NCI-H2107 (cell line): Measurements from ENCODE around the gene SEZ6L.

Source experiments
- DNase-seq: peaks from one replicate; lab custom pipeline; 2025; lab: John Stamatoyannopoulos, UW

The SEZ6L gene

DNA sequence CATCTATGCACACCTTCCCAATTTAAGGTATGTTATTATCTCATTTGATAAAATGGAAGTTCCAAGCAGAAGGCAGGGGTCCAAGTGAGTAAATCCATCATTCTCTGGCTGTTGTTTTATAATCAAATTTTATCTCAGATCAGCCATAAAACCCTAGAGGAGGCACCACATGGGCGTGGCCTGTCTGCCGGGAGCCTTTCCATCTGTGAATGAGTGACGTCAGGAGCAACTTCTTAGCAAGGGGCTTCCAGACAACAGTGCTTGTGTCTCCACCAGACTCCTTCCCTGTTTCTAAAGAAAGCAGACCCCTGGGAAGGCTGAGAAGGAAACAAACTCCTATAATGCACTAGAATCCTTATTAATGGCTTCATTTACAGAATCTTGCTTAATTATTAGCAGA lies 13.5 kb downstream of the SEZ6L start:
- no peak for DNase-seq

GRCh38 chr22:26185190-26185589 lies 15.9 kb downstream of the SEZ6L start:
- no peak for DNase-seq

DNA sequence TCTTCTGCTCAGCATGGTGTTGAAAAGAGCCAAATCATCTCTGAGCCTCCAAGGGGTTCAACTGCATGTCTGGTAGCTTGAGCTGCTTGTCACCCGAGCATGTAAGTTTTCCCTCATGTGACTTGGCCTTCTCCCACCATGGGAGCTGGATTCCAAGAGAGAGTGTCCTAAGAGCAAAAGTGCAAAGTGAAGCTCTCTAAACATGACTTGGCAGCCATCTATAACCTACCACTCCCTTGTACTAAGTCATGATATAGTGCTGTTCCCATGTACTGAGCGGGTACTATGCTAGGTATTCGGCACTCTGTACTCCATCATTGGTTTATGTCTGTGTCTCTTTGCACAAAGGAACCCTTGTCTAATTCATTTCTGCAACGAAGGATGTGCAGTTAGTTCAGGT lies 19.1 kb downstream of the SEZ6L start:
- DNase-seq: no peak

- DNase-seq: no peak
Measured at GRCh38 chr22:26194313-26194712, 25.1 kb downstream of the SEZ6L start.

DNA sequence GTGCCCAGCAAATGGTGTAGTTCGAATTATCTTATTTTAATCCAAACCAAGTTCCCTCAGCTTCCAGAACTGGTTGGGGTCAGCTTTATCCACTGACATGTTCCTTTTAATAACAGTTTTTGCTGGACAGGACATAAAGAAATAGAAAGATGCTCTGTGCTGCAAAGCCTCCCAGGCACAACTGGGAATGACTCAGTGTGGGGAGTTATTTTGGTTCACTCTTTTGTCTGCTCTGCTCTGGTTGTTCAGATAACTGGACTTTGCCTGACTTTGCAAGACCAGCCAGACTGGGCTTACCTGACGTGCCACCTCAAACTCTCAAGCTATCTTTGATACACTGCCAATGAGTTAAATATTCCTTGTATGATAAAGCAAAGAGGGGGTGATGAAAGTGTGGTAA lies 25.6 kb downstream of the SEZ6L start:
- DNase-seq: no peak

- no peak for DNase-seq
Measured at GRCh38 chr22:26196657-26197056, 27.4 kb downstream of the SEZ6L start.

- no peak for DNase-seq
Measured at GRCh38 chr22:26197425-26197824, 28.2 kb downstream of the SEZ6L start.

GRCh38 chr22:26199665-26200064 lies 30.4 kb downstream of the SEZ6L start:
- no peak for DNase-seq

- DNase-seq: no peak
Measured at GRCh38 chr22:26202280-26202924, 33.1 kb downstream of the SEZ6L start.

- no peak for DNase-seq
Measured at GRCh38 chr22:26205494-26205893, 36.2 kb downstream of the SEZ6L start.

DNA sequence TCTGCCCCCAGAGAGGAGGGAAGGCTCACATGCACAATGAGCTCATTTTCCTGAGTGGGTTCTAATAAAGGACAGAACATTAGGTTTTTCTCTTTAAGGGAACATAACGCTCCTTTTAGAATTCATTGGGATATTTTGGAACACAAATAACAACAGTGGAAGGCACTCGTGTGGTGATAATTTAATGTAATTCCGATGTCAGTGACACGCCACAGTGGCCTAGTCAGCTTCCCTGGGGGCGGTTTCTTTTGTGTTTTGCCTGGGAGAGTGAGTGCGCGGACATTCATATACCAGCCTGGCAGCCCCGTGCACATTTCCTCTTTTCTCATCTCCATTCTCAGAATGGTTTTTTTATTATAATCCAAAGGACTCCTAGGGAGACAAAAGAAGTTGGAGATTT lies 41.1 kb downstream of the SEZ6L start:
- no peak for DNase-seq

DNA sequence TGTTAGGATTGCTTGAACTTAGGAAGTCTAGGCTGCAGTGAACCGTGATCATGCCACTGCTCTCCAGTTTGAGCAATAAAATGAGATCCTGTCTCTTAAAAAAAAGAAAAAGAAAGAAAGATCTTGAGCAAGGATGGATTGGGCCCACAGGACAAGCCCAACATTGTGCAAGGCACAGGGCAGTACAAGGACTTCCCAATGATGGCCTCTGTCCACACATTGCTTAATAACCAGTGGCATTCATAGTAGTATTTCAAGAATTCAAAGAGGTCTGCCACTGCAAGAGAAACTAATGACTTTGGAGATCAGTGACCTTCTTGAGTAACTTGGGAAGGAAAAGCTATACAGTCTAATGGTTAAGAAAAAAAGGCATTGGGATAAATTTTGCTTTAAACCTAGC lies 44.6 kb downstream of the SEZ6L start:
- no peak for DNase-seq

DNA sequence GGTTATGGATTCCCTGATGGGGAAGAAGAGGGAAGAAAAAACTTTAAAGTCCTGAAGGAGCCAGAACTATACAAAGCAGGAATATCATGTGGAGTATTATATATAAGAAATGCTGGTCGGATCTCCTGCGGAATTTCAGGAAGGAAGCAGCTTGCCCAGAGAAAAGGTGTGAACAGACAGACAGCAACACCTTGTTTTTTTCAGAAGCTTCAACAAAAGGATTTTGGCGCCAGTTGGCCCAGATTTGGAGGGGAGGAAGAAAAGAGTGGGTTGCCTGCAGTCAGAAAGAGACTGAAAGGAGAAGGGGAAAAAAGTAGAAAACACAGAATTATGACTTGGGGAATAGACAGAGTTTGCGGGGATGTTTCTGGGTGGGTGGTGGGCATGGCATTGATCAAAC lies 45.2 kb downstream of the SEZ6L start:
- no peak for DNase-seq

GRCh38 chr22:26215736-26216135 lies 46.5 kb downstream of the SEZ6L start:
- no peak for DNase-seq

GRCh38 chr22:26225207-26225606 lies 55.9 kb downstream of the SEZ6L start:
- DNase-seq: no peak

DNA sequence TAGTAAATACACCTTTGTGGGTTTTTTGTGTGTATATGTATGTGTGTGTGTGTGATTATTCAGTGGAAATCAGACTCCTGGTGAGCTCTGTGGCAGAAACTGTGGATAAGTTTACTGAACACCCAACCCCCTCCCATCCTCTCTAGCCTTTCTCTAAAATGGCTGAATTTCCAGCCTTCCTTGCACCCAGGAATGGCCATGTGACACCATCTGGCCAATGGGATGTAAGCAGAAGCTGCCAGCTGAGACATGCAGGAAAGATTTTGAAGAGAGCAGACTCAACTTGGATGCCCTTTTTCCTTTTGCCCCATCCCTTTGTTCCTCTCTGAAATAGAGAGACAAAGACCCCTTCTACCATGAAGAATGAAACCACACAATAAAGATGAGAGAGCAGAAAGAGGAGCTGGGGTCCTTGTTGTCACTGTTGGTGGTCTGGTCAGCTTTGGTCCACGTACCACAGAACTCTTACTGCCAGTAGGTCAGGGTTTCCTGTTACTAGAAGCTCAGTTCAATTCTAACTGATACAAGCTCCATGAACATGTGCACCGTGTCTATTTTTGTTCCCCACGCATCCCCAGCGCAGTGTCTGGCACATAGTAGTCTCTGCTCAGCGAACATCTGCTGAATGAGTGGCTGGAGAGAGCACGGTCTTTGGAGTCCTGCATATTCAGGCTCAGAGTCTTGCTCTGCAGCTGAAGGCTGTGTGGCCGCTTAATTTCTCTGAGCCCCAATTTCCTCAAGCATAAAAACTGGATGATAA lies 57.5 kb downstream of the SEZ6L start:
- no peak for DNase-seq

DNA sequence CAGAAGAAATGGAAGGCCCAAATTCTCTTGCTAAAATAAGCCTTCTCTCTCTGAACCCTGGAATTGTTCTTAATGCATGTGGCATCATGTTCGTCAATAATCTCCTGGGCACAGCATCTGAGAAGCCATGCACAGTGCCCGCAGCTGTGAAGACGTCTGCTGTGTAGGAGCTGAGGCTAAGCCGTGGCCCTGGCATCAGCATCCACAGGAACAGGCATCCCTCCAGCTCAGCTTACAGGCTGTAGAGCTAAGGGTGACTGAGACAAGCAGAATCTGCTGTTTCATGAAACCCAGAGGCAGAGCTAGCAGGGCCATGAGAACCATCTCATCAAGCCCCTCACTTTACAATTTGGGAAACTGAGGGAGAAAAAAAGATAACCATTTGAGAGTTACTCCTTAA lies 60.6 kb downstream of the SEZ6L start:
- no peak for DNase-seq

DNA sequence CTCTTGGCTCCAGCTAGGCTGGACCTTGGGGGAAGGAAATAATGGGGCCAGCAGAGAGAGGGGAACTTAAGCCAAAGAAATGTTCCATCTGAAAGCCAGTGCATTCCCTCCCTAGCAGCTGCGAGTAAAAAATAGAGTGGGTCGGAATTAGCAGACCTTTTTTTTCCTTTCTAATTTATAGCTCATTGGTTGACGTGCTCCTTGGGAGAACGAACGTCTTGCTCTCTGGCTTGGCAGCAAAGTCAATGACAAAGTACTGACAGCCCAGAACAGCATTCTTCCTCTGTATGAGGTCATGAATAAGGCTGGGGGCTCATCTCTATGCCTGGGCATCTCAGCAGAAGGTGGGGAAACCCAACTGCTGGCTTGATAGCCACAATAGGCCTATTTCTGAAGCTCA lies 65.0 kb downstream of the SEZ6L start:
- DNase-seq: no peak

GRCh38 chr22:26235792-26236487 lies 66.7 kb downstream of the SEZ6L start:
- no peak for DNase-seq

DNA sequence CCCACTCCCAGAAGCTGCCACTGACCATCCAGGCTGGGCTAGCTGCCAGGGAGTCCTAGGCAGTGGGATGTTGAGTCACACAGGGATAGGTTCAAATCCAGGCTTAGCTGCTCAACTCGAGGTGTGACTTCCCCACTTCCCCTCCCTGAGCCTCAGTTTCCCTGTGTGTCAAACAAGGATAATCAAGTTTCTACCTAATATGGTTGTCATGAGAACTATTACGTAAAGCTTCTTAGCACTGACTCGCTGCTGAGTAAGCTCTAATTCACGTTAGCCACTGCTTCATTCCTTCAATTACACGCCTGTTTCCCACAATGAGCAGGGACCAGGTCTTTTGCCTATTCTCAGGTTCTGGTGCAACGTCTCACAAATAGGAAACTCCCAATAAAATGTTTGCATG lies 67.7 kb downstream of the SEZ6L start:
- no peak for DNase-seq

GRCh38 chr22:26238596-26238995 lies 69.3 kb downstream of the SEZ6L start:
- no peak for DNase-seq

- no peak for DNase-seq
Measured at GRCh38 chr22:26239581-26239980, 70.3 kb downstream of the SEZ6L start.

DNA sequence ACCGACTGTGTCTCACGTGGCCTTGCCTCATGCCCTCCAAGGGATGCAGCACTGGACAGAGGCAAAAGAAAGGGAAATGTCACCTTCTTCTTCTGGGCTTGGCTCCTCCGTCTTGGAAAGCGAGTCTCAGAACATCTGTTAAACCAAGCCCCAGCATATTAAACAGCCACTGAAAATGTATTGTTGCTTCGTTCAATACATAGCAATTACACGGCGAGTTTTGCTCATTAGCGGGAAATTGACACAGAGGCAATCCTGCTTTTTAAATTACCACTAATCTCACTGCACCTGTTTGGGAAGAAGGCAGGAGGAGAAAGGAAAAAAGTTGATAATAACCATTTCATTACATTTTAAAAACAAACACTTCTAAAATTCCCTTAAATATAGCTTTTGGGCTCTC lies 72.1 kb downstream of the SEZ6L start:
- DNase-seq: no peak
